T47D (cell line): Measurements from ENCODE around the gene GMPR2.
"Not testable (repeated sequence)": the region's sequence is repeated elsewhere in the genome, so short reads cannot be mapped to it uniquely, and the experiment has no call there.

Experiments used
- DNase-seq, 2 experiments: peaks; one replicate each; pipeline versions ENCODE4 v3.0.0 to v3.0.0-alpha.2; 2011 to 2012; ENCODE audit warnings: low read depth in 1 of 2, low spot score in 1 of 2
- JUND ChIP-seq: IDR thresholded peaks from 2 replicates; pipeline ENCODE4 v1.6.1; 2012; ENCODE audit warnings: low read depth
- in situ Hi-C: cut with HindIII; loops from 2 replicates; pipeline ENCODE4 v1.10.0; 2016; ENCODE audit warnings: low sequenced_read_pairs, low pct_unique_long_range_greater_than_20kb

Gene GMPR2

DNA sequence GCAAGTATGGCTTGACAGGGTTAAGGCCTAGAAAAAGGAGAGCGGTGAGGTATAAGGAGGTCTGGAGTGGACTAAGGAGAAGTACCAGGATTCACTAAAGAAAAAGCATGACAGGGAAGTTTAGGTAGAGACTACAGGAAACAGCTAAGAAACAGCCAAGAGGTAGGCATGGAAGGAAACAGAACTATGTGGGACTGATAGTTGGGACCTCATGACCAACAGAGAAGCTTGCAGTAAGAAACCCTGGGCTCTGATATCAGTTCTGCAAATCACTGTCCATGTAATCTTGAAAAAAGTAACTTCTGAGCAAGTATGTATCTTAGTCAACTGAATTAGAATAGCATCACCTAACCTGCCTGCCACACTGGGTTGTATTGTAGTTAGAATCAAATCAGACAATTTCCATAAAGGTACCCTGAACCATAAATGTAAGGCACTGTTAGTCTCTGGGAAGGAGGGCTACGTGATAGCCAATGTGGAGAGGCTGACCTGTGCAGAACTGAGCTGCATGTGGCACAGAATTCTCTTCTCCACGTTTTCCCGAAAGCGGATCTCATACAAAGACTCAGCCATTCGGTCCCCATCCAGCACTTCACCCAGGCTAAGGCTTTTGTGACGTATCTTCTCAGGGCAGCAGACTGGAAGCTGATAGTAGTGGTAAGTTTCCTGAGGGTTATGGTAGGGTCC lies 38.4 kb upstream of the GMPR2 start:
- TF ChIP-seq JUND: no peak
- in situ Hi-C loops: no loop called here
- no peak for DNase-seq

DNA sequence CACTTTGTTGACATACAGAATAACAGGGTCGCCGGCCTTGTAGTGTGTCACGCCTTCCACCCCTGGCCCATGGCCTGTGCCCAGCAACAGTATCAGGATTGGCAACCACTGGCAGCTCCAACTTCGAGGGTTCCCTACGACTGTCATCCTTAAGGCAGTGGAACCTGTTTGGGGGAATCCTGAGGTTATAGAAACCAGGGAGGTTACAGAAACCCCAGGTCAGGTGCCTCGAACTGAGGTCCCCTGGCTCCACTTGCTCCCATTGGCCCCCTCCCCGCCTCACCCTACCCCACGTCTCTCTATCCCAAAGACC lies 37.9 kb upstream of the GMPR2 start:
- in situ Hi-C loops: no loop called here
- no peak for DNase-seq
- no peak for TF ChIP-seq JUND

DNA sequence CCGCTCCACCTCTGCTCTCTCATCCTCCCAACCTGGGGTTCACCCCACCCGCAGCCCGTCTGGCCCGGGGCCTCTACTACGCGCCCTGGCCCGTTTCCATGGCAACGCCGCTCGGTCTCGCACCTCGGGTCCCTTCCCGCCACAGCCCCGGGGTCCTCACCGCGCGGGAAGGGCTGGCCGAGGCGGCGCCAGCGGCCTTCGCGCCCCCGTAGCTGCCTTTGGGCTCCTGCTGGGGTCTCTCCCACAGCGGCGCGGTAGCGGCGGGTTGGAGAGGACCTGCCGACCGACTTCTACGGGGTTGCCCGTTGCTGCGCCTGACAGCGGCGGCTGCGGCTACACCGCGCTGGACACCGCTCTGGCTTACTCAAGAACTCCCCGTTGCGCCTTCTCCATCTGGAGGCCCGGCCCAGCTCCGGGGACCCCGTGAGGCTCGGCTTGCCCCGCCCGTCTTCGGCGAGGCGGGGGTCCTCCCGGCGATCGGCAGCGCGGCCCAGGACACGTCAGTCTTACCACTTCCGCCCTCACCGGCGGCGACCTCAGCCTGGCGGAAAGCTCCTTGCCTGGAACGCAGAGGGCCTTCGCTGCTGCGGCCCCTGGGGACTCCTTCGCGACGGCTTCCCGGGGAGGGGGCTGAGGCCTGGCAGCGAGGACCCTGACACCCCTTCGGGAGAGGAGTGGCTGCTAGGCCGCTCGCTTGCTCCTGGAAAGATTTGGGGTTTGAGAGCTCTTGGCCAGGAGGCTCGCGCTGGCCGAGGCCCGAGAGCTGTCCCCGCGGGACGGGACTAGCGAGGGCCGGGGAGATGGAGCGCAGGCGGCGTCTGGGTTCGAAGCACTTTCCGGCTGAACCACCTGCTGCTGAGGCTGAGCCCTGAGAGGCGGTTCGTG lies 37.3 kb upstream of the GMPR2 start, which contains the start of gene TM9SF1:
Gene TM9SF1 (minus strand): TSS at position 256 of the 885 bp plus-strand sequence. CDS start 422 bp downstream, outside the sequence.
- peak; percentile 63 to 80 for DNase-seq
- in situ Hi-C loops: no loop called here
- TF ChIP-seq JUND: no peak

DNA sequence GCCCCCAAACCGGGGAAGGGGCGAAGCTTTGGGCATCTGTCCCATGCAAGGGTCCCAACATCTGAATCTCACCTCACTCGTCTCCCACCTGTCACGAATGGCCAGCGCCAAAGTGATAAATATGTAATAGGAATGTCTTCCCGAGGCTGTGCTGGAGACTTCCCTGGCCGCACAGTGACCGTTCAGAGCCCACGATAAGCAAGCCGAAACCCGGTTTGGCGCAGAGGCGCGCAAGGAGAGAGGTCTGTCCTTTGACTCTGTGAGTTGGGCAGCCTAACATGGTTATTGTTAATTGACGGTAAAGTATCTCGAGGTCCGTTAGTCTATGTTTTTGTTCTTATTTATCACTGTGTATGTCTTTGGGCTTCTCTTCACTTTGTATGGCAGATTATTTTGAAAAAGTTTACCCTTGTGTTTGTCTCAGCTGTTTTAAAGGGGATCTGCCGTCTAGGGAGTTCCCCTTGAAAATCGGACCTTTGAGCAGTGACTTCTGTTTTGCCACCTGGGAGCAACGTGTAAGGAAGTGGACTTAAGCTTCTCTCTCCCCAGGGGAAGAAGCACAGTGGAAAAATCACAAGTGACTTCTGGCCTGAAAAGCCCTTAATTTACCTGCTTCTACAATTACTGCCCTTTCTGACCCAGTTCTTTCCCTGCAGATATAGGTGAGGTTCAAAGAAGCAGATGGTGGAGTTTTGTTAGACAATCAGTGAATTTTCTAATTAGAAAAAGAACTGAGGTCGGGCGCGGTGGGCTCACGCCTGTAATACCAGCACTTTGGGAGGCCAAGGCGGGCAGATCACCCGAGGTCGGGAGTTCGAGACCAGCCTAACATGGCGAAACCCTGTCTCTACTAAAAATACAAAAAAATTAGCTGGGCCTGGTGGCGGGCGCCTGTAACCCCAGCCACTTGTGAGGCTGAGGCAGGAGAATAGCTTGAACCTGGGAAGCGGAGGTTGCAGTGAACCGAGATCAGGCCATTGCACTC lies 36.4 kb upstream of the GMPR2 start:
- DNase-seq: no peak
- in situ Hi-C loops: no loop called here
- no peak for TF ChIP-seq JUND

DNA sequence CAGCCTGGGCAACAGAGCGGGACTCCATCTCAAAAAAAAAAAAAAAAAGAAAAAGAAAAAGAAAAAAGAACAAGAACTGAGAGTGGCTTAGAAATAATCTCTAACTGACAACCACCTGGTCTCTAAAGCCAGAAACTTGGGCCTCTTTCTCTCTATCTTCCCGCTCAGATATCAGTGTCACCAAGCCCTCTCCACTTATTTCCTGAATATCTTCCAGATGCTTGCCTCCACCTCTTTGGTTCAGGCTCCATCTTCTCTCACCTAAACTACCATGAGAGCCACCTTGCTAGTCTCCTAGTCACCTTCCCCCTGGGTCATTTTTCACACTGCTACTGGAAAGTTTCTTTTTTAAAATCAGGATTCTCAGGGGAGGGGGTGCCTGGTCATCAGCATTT lies 35.7 kb upstream of the GMPR2 start:
- in situ Hi-C loops: no loop called here
- no peak for TF ChIP-seq JUND
- DNase-seq: no peak

DNA sequence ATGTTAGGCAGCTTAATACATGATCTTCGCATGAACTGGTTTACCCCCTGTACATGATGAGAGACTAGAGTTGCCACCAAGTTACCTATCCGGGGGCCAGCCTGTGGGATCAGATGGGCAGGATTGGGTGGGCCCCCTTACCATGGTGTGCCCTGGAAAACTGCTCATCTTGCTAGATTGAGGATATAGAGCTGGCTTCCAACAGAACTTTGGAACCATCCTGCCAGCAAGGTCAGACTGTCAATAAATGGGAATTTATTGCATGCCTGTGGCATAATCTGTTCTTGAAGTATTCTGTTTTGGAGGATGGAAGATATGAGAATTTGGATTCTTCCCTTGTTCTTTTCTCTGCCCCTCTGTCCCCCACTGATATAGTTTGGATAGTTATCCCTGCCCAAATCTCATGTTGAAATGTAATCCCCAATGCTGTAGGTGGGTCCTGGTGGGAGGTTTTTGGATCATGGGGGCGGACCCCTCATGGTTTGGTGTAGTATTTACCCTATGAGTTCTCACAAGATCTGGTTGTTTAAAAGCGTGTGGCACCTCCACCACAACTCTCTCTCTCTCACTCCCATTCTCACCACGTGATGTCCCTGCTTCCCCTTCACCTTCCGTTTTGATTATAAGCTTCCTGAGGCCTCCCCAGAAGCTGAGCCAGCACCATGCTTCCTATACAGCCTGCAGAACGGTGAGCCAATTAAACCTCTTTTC lies 33.8 kb upstream of the GMPR2 start:
- no peak for TF ChIP-seq JUND
- in situ Hi-C loops: no loop called here
- no peak for DNase-seq

DNA sequence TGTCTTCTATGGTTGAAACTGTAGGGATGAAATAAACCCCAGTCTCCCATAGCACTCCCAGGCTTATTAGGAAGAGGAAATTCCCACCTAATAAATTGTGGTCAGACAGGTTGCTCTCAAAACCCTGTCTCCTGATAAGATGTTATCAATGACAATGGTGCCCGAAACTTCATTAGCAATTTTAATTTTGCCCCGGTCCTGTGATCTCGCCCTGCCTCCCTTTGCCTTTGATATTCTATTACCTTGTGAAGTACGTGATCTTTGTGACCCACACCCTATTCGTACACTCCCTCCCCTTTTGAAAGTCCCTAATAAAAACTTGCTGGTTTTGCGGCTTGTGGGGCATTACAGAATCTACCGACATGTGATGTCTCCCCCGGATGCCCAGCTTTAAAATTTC lies 30.2 kb upstream of the GMPR2 start:
- in situ Hi-C loops, DNase-seq: not testable (repeated sequence)

DNA sequence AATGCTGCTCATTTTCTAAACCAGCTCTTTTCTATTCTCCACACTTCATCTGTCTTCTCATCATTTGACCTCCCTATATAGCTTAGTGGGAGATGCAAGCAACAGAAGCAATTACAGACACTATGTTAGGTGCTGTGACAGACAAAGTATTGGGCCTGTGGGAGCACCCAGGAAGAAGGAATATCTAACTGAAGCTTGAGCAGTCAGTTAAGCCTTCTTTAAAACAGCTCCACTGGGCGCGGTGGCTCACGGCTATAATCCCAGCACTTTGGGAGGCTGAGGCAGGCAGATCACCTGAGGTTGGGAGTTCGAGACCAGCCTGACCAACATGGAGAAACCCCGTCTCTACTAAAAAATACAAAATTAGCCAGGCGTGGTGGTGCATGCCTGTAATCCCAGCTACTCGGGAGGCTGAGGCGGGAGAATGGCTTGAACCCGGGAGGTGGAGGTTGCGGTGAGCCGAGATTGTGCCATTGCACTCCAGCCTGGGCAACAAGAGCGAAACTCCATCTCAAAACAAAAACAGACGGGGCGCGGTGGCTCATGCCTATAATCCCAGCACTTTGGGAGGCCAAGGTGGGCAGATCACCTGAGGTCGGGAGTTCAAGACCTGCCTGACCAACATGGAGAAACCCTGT lies 29.4 kb upstream of the GMPR2 start:
- DNase-seq, in situ Hi-C loops: not testable (repeated sequence)

DNA sequence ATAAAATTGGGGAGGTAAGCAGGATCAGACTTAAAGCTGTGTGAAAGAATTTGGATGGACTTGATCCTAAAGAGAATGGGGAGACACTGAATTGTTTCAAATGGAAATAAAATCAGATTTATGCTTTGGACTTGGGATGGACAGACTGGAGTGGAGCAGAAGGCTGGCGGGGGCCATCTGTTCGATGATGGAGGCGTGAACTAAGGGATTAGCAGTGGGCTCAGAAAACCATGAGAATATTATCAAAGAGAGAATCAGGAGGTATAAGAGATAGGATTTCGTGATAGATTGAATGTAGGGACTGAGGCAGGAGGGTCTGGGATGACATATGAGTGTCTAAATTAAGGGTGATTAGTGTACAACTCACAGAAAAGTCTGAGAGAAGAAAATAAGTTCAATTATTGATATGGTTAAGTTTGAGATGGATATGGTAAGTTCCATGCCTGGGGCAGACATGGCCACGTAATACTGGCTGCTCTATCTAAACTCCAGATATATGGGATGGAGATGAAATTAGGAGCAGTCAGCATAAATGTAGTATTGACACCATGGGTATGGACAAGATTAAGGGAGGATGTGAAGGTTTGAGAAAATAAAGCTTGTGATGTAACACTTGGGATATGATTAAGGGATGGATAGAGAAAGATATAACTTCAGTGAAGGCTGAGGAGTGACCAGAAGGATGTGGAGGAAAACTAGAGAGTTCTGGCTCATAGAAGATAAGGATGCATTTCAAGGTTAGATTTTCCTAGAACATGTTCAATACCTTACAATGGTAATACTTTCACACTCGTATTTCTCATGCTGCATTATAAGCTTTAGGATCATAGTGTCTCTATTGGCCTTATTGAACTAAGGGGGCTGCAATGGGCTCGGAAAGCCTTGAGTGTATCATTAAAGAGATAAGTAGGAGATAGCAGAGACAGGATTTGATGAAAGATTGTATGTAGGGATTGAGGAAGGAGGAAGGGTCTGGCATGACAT lies 28.3 kb upstream of the GMPR2 start:
- in situ Hi-C loops: no loop called here
- TF ChIP-seq JUND: no peak
- DNase-seq: no peak

DNA sequence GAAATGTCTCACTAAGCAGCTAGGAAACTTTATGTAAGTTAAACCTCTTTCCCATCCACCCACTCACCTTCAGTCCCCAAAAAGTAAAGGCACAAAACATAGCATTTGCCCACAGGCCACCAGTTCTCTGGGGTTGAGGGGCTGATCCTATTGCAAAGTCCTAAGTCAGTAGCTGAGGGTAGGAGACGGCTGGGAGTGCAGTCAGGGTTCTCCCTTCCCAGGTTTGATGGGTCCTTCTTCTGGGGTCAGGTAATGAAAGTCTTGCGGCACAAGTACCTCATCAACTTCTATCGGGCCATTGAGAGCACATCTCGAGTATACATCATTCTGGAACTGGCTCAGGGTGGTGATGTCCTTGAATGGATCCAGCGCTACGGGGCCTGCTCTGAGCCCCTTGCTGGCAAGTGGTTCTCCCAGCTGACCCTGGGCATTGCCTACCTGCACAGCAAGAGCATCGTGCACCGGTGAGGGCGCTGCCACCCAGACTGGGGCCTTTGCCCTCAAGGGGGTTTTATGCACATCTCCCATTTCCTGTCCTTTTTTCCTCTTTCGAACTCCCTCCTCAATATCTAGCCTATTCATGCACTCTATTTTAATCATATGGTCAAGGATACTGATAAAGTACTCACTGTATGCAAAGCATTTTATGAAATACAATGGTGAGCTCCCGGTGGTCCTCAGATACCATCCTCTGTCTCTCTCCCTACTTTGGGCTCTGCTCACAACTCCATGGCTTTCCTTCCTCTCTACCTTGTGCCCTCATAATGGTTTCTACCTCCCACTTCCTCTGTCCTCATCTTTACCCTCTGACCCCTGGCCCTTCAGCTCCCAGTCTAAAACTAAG lies 26.2 kb upstream of the GMPR2 start:
- DNase-seq: no peak
- in situ Hi-C loops: no loop called here
- TF ChIP-seq JUND: no peak
